Heart left ventricle (tissue), 13 donors: ENCODE results near the gene NFIC.

Experiments
- POLR2A ChIP-seq, 2 donors: fragments of 450-650 bp; IDR thresholded peaks; one replicate each; pipeline ENCODE4 v1.6.1; 2017; ENCODE audit warnings: antibody characterized with exemption in 2 of 2, mild to moderate bottlenecking in 2 of 2, moderate library complexity in 2 of 2
- TF ChIP-seq, protein P1 (sequence below), 12 donors: fragments of 200-600 bp; sonication (generic) in 4 of 12; IDR thresholded peaks; one replicate each; pipeline versions ENCODE4 v1.5.0 to v1.8.0; 2018 to 2022; ENCODE audit warnings: antibody characterized with exemption in 12 of 12, mild to moderate bottlenecking in 5 of 12
- donor health status: ischemic (EF 13 %, LVEDD 7.1; RV severe dilation, severe dysfunction).
- donor health status: DM: no; HTN: yes; CAD: no.
- donor health status: DM: no; HTN: no; CAD: no.
- donor health status: ischemic (EF 25% LVEDD 6.9; RV normal size, moderate dysfunction).
- donor health status: ischemic (EF 25% LVEDD 5.7; RV mildly dilated, moderate dysfunction).
- donor health status: ischemic (EF 35%, LVEDD 5.7; RV mildly dilated, moderate dysfunction).
- donor health status: nonischemic (EF 11% LVEDD 7.7; RV severe dilation, severe dysfunction).
- donor health status: DM: yes; HTN: yes; CAD: no.
- donor health status: PGD.
- donor health status: ischemic (EF 29% LVEDD 5.4; RV normal size, mild dysfunction).
- donor health status: nonischemic (EF 23%, LVEDD 6.1; RV moderate dilation, normal function).

DNA sequence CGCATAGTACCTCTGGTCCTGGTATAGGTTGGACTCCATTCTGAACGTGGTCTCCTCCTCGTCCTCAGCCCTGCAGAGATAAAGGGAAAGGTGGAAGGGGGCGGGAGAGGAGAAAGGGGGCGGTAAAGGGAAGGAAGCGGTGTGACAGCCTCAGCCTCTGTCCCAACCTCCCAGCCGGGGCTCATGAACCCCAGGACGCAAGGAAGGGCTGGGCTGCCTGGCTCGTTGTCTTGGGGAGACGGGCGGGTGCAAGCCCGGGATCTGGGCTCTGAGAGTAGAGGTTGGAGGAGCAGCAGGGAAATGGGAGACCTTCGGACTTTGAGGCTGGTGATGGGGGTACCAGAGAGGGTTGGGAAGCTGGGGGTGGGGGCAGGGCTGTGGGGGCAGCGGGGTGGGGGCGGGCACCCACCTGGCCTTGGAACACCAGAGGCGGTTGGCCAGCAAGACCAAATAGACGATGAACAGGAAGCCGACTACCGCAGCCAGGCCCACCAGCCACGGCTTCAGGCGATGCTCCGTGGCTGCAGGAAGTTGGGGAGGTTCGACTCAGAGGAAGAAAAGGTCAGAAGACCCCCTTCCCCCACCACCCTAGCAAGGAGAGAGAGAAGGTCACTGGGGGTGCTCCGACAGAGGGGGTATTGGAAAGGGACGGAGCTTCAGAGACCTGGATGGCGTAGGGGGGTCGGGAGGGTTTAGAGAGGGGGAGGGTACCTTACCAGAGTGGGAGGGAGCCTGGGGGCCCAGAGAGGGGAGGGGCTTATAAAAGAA is 112.2 kb downstream of the NFIC start:
- TF ChIP-seq, protein P1, sequence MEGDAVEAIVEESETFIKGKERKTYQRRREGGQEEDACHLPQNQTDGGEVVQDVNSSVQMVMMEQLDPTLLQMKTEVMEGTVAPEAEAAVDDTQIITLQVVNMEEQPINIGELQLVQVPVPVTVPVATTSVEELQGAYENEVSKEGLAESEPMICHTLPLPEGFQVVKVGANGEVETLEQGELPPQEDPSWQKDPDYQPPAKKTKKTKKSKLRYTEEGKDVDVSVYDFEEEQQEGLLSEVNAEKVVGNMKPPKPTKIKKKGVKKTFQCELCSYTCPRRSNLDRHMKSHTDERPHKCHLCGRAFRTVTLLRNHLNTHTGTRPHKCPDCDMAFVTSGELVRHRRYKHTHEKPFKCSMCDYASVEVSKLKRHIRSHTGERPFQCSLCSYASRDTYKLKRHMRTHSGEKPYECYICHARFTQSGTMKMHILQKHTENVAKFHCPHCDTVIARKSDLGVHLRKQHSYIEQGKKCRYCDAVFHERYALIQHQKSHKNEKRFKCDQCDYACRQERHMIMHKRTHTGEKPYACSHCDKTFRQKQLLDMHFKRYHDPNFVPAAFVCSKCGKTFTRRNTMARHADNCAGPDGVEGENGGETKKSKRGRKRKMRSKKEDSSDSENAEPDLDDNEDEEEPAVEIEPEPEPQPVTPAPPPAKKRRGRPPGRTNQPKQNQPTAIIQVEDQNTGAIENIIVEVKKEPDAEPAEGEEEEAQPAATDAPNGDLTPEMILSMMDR (IDR thresholded peaks at IDR 0.05), result no peak
- TF ChIP-seq POLR2A (IDR thresholded peaks at IDR 0.05), result no peak
